HEK293 (cell line): ENCODE results near the gene FAM131B.

Experiments
- HOXA7 ChIP-seq: sonication (generic); formaldehyde crosslinking; IDR thresholded peaks from 2 replicates; pipeline ENCODE4 v1.8.1; 2022; ENCODE audit warnings: missing genetic modification reagents, borderline replicate concordance
- PRDM1 ChIP-seq: fragments of 450-650 bp; formaldehyde crosslinking; IDR thresholded peaks from 2 replicates; pipeline ENCODE4; 2016; ENCODE audit warnings: missing biosample characterization, missing genetic modification characterization
- PRDM10 ChIP-seq: fragments of 450-650 bp; formaldehyde crosslinking; IDR thresholded peaks from 2 replicates; pipeline ENCODE4 v1.5.1; 2016; ENCODE audit warnings: missing biosample characterization, missing genetic modification characterization
- SCRT1 ChIP-seq: fragments of 450-650 bp; formaldehyde crosslinking; IDR thresholded peaks from 2 replicates; pipeline ENCODE4 v1.5.1; 2016; ENCODE audit warnings: missing biosample characterization, missing genetic modification characterization, borderline replicate concordance
- WT1 ChIP-seq: fragments of 450-650 bp; formaldehyde crosslinking; IDR thresholded peaks from 2 replicates; pipeline ENCODE4 v1.5.1; 2016; ENCODE audit warnings: missing biosample characterization, missing genetic modification characterization
- ZBTB1 ChIP-seq: fragments of 450-650 bp; formaldehyde crosslinking; IDR thresholded peaks from 2 replicates; pipeline ENCODE4 v1.5.1; 2016; ENCODE audit warnings: missing biosample characterization, missing genetic modification characterization
- ZBTB11 ChIP-seq: fragments of 450-650 bp; formaldehyde crosslinking; conservative IDR thresholded peaks from 2 replicates; pipeline ENCODE4 v1.5.1; 2016; ENCODE audit warnings: low read depth, missing biosample characterization, missing genetic modification characterization
- ZBTB17 ChIP-seq: fragments of 450-650 bp; formaldehyde crosslinking; IDR thresholded peaks from 2 replicates; pipeline ENCODE4 v1.5.1; 2016; ENCODE audit warnings: missing biosample characterization, missing genetic modification characterization
- ZBTB48 ChIP-seq: fragments of 450-650 bp; formaldehyde crosslinking; IDR thresholded peaks from 2 replicates; pipeline ENCODE4 v1.5.1; 2016; ENCODE audit warnings: missing biosample characterization, missing genetic modification characterization
- ZFP37 ChIP-seq: fragments of 450-650 bp; formaldehyde crosslinking; IDR thresholded peaks from 2 replicates; pipeline ENCODE4 v1.5.1; 2016; ENCODE audit warnings: missing biosample characterization, missing genetic modification characterization
- ZIC2 ChIP-seq: fragments of 450-650 bp; formaldehyde crosslinking; IDR thresholded peaks from 2 replicates; pipeline ENCODE4 v1.5.1; 2016; ENCODE audit warnings: missing biosample characterization, missing genetic modification characterization
- ZNF114 ChIP-seq: fragments of 450-650 bp; formaldehyde crosslinking; IDR thresholded peaks from 2 replicates; pipeline ENCODE4 v1.5.0; 2017; ENCODE audit warnings: missing biosample characterization, missing genetic modification characterization
- ZNF133 ChIP-seq: fragments of 450-650 bp; formaldehyde crosslinking; IDR thresholded peaks from 2 replicates; pipeline ENCODE4 v1.5.1; 2016; ENCODE audit warnings: missing biosample characterization, missing genetic modification characterization
- ZNF138 ChIP-seq: fragments of 450-650 bp; formaldehyde crosslinking; IDR thresholded peaks from 2 replicates; pipeline ENCODE4 v1.5.1; 2016; ENCODE audit warnings: missing biosample characterization, missing genetic modification characterization, borderline replicate concordance
- ZNF140 ChIP-seq: fragments of 450-650 bp; formaldehyde crosslinking; IDR thresholded peaks from 2 replicates; pipeline ENCODE4 v1.5.1; 2016; ENCODE audit warnings: missing biosample characterization, missing genetic modification characterization
- ZNF26 ChIP-seq: fragments of 450-650 bp; formaldehyde crosslinking; IDR thresholded peaks from 2 replicates; pipeline ENCODE4 v1.5.1; 2016; ENCODE audit warnings: missing biosample characterization, missing genetic modification characterization
- ZNF501 ChIP-seq: fragments of 450-650 bp; formaldehyde crosslinking; IDR thresholded peaks from 2 replicates; pipeline ENCODE4 v1.5.1; 2016; ENCODE audit warnings: missing biosample characterization, missing genetic modification characterization
- ZNF530 ChIP-seq: fragments of 450-650 bp; formaldehyde crosslinking; IDR thresholded peaks from 2 replicates; pipeline ENCODE4 v1.5.1; 2016; ENCODE audit warnings: low read depth, missing biosample characterization, missing genetic modification characterization
- ZNF610 ChIP-seq: fragments of 450-650 bp; formaldehyde crosslinking; IDR thresholded peaks from 2 replicates; pipeline ENCODE4 v1.5.1; 2016; ENCODE audit warnings: missing biosample characterization, missing genetic modification characterization, borderline replicate concordance
- ZNF692 ChIP-seq: fragments of 450-650 bp; formaldehyde crosslinking; IDR thresholded peaks from 2 replicates; pipeline ENCODE4 v1.5.1; 2016; ENCODE audit warnings: missing biosample characterization, missing genetic modification characterization
- ZNF768 ChIP-seq: fragments of 450-650 bp; formaldehyde crosslinking; IDR thresholded peaks from 2 replicates; pipeline ENCODE4 v1.5.1; 2018; ENCODE audit warnings: missing biosample characterization, mild to moderate bottlenecking, missing genetic modification characterization
- ZNF777 ChIP-seq: fragments of 450-650 bp; formaldehyde crosslinking; IDR thresholded peaks from 2 replicates; pipeline ENCODE4 v1.5.1; 2017; ENCODE audit warnings: missing biosample characterization, missing genetic modification characterization, borderline replicate concordance
- TF ChIP-seq, protein P1 (sequence below): fragments of 450-650 bp; formaldehyde crosslinking; IDR thresholded peaks from 2 replicates; pipeline ENCODE4 v1.5.1; 2016; ENCODE audit warnings: missing biosample characterization, missing genetic modification characterization
- TF ChIP-seq, protein P2 (sequence below): IDR thresholded peaks from 2 replicates; pipeline ENCODE4 v1.6.1; 2011; ENCODE audit warnings: mild to moderate bottlenecking, low read depth, low read length, borderline replicate concordance

The FAM131B gene

GRCh38 chr7:143362131-143363015 lies at the start of gene FAM131B (continued):
- TF ChIP-seq ZBTB1 (tag by site-specific recombination) = no peak
- no peak for TF ChIP-seq ZNF114
- no peak for TF ChIP-seq ZFP37 (tag by site-specific recombination)
- TF ChIP-seq ZNF140 (tag by site-specific recombination) = no peak
- no peak for TF ChIP-seq PRDM1 (tag by site-specific recombination)
- no peak for TF ChIP-seq ZNF138 (tag by site-specific recombination)
- no peak for TF ChIP-seq SCRT1 (tag by site-specific recombination)
- peak; percentile 69 for TF ChIP-seq ZNF501 (tag by site-specific recombination)
- TF ChIP-seq ZBTB48 (tag by site-specific recombination) = 0 out of 2 replicates have a peak, but pooled peaks have one; percentile 20
- TF ChIP-seq, protein P1, sequence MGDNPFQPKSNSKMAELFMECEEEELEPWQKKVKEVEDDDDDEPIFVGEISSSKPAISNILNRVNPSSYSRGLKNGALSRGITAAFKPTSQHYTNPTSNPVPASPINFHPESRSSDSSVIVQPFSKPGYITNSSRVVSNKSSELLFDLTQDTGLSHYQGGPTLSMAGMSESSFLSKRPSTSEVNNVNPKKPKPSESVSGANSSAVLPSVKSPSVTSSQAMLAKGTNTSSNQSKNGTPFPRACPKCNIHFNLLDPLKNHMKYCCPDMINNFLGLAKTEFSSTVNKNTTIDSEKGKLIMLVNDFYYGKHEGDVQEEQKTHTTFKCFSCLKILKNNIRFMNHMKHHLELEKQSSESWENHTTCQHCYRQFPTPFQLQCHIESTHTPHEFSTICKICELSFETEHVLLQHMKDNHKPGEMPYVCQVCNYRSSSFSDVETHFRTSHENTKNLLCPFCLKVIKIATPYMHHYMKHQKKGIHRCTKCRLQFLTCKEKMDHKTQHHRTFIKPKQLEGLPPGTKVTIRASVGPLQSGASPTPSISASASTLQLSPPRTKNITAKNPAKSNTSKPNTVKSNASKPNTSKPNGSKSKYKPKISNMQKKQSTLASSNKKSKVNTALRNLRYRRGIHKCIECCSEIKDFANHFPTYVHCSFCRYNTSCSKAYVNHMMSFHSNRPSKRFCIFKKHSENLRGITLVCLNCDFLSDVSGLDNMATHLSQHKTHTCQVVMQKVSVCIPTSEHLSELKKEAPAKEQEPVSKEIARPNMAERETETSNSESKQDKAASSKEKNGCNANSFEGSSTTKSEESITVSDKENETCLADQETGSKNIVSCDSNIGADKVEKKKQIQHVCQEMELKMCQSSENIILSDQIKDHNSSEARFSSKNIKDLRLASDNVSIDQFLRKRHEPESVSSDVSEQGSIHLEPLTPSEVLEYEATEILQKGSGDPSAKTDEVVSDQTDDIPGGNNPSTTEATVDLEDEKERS (tag by site-specific recombination) = no peak
- TF ChIP-seq ZNF777 (tag by site-specific recombination) = peak; percentile 72; the same call in 1 of the 2 replicates
- 0 out of 2 replicates have a peak, but pooled peaks have one; percentile 40 for TF ChIP-seq ZNF692 (tag by site-specific recombination)
- peak; percentile 51; the same call in 1 of the 2 replicates for TF ChIP-seq ZBTB11 (tag by site-specific recombination)
- TF ChIP-seq, protein P2, sequence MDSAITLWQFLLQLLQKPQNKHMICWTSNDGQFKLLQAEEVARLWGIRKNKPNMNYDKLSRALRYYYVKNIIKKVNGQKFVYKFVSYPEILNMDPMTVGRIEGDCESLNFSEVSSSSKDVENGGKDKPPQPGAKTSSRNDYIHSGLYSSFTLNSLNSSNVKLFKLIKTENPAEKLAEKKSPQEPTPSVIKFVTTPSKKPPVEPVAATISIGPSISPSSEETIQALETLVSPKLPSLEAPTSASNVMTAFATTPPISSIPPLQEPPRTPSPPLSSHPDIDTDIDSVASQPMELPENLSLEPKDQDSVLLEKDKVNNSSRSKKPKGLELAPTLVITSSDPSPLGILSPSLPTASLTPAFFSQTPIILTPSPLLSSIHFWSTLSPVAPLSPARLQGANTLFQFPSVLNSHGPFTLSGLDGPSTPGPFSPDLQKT = no peak
- no peak; the same call in 1 of the 2 replicates for TF ChIP-seq PRDM10 (tag by site-specific recombination)
- no peak for TF ChIP-seq HOXA7
- no peak for TF ChIP-seq ZNF768 (tag by site-specific recombination)
- no peak for TF ChIP-seq ZNF26 (tag by site-specific recombination)
- peak; percentile 24; the same call in 1 of the 2 replicates for TF ChIP-seq ZIC2 (tag by site-specific recombination)
- TF ChIP-seq ZNF530 (tag by site-specific recombination) = no peak
- TF ChIP-seq ZBTB17 (tag by site-specific recombination) = 0 out of 2 replicates have a peak, but pooled peaks have one; percentile 17
- TF ChIP-seq ZNF610 (tag by site-specific recombination) = no peak
- no peak for TF ChIP-seq WT1 (tag by site-specific recombination)
- no peak for TF ChIP-seq ZNF133 (tag by site-specific recombination)
